SJSA1 (cell line): ENCODE results near the gene DNAH1. TPM values are rescaled to one million over a fixed set of nuclear protein-coding genes. Genes with fewer than 3 reads are reported as not detected.

Source experiments
- DNase-seq, 2 experiments: peaks; one replicate each; pipeline ENCODE4 v3.0.0-alpha.2; 2015 to 2020; ENCODE audit warnings: low spot score in 2 of 2, low read depth in 1 of 2
- H3K27ac ChIP-seq: fragments of 250-450 bp; sonication (Bioruptor Pico); 2 replicates; pipeline ENCODE4 v1.5.1; 2020; ENCODE audit warnings: mild to moderate bottlenecking, moderate library complexity
- H3K27me3 ChIP-seq: fragments of 250-450 bp; sonication (Bioruptor Pico); replicated peaks from 2 replicates; pipeline ENCODE4 v1.5.1; 2020; ENCODE audit warnings: mild to moderate bottlenecking, moderate library complexity
- H3K36me3 ChIP-seq: fragments of 250-450 bp; sonication (Bioruptor Pico); 2 replicates; pipeline ENCODE4 v1.5.1; 2020; ENCODE audit warnings: mild to moderate bottlenecking
- H3K4me1 ChIP-seq: fragments of 250-450 bp; sonication (Bioruptor Pico); replicated peaks from 2 replicates; pipeline ENCODE4 v1.6.1; 2021; ENCODE audit warnings: mild to moderate bottlenecking
- H3K4me3 ChIP-seq: fragments of 250-450 bp; sonication (Bioruptor Pico); 2 replicates; pipeline ENCODE4 v1.5.1; 2020; ENCODE audit warnings: mild to moderate bottlenecking
- H3K9me3 ChIP-seq: fragments of 250-450 bp; sonication (Bioruptor Pico); replicated peaks from 2 replicates; pipeline ENCODE4 v1.5.1; 2020; ENCODE audit warnings: mild to moderate bottlenecking
- total RNA-seq: library from RNA; depleted of rRNA; stranded (reverse); fragments of >200 nt; shearing (Covaris generic); gene quantifications from 2 replicates; pipeline ENCODE4 v1.2.3, GENCODE V29; 2014

DNAH1 gene
- total RNA-seq, 1 experiment from 2014 or later, result 1.1 TPM

DNA sequence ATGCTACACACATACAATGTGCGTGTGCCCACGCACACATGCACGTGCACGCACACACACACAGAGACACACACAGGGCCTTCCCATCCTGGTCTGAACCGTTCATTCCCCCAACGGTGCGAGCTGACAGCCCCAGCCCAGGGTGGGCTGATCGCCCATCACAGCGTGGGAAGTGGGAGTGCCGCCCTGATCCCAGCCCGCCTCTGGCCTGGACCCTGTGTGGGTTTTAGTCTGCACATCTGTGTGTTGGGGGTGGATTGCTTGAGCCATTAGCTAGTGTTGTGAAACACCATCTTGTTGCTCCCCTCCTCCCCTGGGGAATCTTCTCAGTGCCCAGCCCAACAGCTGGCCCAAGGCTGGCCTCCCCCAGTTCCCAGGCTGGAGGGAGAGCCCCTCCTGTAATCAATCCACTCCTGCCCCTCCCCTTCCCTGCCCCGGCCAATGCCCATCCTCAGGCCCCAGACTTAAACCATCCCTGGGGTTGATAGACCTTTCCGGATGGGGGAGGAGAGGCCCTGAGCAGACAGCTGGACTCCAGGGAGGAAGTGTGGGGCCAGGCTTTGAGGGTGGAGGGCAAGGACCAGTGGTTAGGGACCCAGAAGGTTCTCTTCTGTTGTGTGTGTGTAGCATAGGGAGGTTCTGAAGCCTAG, 120.5 kb downstream of the DNAH1 start:
- Histone ChIP-seq H3K4me1 (no peaks in the 10 kb centered on the region), H3K36me3 (no peaks in the 10 kb centered on the region), H3K27ac (no peak overlapping the region), H3K9me3 (no peaks in the 10 kb centered on the region), H3K4me3 (no peak overlapping the region), H3K27me3 (no peaks in the 10 kb centered on the region)
- no peak for DNase-seq

DNA sequence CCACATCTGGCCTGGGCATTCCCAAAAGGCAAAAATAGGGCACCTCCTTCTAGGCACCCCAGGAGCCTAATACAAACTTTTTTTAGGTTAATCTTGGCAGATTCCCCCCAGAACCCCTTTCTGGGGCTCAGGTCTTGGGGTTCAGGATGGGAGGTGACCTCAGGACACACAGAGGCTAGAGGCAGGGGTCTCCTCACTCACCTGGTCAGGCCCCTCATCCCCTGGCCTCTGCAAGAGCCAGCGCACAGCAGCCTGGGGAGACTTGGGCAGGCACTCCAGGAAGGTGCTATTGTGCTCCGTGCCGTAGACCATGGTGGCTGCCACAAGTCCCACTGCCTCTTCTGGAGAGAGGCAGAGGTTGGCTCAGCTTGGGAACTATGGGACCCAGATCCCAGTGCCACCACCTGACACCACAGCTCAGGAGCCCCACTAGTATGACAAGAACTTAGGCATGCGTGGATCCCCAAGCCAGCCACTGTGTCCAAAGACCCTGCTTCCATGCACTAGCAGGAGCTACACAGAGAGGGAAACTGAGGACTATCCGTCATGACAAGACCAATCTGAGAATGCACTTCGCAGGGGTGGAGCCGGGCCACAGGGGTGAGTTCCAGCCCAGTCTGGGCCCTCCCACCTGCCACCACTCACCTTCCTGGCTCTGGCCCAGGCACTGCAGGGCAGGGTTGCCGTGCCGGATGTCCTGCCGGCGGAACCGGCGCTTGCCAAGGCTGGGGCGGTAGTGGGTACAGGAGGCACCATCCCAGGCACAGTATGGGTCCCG, 121.4 kb downstream of the DNAH1 start:
- H3K27ac ChIP-seq, result no peak overlapping the region
- no peaks in the 10 kb centered on the region for H3K9me3 ChIP-seq
- no peaks in the 10 kb centered on the region for H3K36me3 ChIP-seq
- H3K4me3 ChIP-seq, result no peak overlapping the region
- no peaks in the 10 kb centered on the region for H3K4me1 ChIP-seq
- H3K27me3 ChIP-seq, result no peaks in the 10 kb centered on the region
- DNase-seq, result no peak

GRCh38 chr3:52438104-52438376, 121.9 kb downstream of the DNAH1 start:
- no peak for DNase-seq
- Histone ChIP-seq H3K4me1 (no peaks in the 10 kb centered on the region), H3K27ac (no peak overlapping the region), H3K27me3 (no peaks in the 10 kb centered on the region), H3K36me3 (no peaks in the 10 kb centered on the region), H3K9me3 (no peaks in the 10 kb centered on the region), H3K4me3 (no peak overlapping the region)

DNA sequence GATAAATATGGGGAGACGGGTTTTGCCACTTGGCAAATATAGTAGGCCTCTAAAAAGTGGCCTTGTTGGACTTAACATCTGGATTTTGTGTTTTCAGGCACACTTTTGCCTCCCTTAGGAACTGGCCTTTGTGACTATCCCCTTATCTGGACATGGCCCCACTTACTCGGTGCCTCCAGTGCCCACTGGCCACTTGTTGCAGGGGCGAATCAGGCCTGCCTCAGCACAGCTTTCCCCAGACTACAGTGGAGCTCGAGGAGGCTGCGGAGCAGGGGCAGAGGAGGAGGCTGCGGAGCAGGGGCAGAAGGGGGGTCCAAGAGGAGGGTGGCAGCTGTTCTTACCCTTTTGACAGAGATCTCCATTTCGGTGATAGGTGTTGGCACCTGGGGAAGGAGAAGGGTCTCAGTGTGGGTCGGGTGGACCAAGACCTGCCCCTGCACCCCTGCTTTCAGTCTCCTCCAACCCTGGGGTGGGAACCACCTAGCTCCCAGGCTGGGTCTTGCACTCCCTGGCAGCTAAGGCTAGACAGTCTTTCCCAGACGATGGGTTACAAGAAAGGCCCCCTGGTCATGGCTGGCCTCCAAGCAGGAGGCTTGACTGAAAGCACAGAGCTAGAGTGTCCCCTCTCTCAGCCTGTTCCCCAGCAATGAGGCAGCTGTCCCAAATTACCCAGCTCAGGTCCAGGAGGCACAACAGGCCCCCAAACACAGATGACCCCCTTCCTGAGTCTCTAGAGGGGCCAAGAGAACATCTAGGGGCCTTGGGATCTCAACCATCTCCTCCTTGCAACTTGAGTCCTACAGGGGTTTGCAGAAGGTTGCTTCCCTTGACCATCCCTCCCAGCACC, 122.7 kb downstream of the DNAH1 start:
- Histone ChIP-seq H3K36me3 (no peaks in the 10 kb centered on the region), H3K9me3 (no peaks in the 10 kb centered on the region), H3K4me3 (no peak overlapping the region), H3K4me1 (no peaks in the 10 kb centered on the region), H3K27me3 (no peaks in the 10 kb centered on the region), H3K27ac (no peak overlapping the region)
- DNase-seq, result no peak

- DNase-seq, result no peak
- Histone ChIP-seq H3K36me3 (no peaks in the 10 kb centered on the region), H3K4me1 (no peaks in the 10 kb centered on the region), H3K27me3 (no peaks in the 10 kb centered on the region), H3K9me3 (no peaks in the 10 kb centered on the region), H3K27ac (no peak overlapping the region), H3K4me3 (no peak overlapping the region)
Measured at GRCh38 chr3:52439426-52440248, 123.5 kb downstream of the DNAH1 start.

DNA sequence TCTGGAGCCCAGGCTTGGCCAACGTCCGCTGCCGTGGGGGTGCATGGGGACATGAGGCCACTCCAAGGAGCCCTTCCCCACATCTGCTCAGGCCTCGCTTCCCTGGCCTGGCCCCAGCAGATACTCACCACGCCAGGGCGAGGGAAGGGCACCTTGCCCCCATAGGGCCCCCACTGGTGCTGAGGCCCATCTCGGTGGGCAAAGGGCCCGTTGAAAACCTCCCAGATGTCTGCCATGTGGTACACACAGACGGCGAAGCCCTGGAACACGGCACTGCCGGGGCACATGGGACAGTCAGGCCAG, 124.1 kb downstream of the DNAH1 start:
- no peaks in the 10 kb centered on the region for H3K9me3 ChIP-seq
- H3K4me1 ChIP-seq, result peaks cover 5% of the 10 kb centered on the region
- DNase-seq, result no peak
- H3K36me3 ChIP-seq, result no peaks in the 10 kb centered on the region
- H3K27ac ChIP-seq, result no peak overlapping the region
- H3K27me3 ChIP-seq, result no peaks in the 10 kb centered on the region
- no peak overlapping the region for H3K4me3 ChIP-seq

DNA sequence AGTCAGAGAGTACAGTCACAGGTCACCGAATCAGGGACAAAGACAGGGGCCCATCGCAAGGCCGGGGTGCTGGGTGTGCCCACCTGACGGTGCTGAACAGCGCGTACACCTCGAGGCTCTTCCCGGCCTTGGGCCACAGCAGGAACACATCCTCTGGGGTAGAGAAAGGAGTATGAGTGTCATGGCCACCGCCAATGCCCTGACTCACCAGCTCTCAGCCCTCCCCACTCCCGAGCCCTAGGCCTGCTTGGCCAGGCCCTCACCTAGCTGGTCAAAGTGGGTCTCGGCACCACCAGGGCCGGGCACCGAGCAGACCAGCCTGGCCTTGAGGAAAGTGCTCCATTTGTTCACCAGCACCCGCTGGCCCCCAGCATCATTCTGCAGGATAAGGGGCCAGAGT, 124.6 kb downstream of the DNAH1 start:
- Histone ChIP-seq H3K36me3 (no peaks in the 10 kb centered on the region), H3K9me3 (no peaks in the 10 kb centered on the region), H3K4me1 (peaks cover 5% of the 10 kb centered on the region), H3K27ac (no peak overlapping the region), H3K27me3 (no peaks in the 10 kb centered on the region), H3K4me3 (no peak overlapping the region)
- DNase-seq, result no peak

GRCh38 chr3:52441091-52441771, 125.1 kb downstream of the DNAH1 start:
- no peaks in the 10 kb centered on the region for H3K9me3 ChIP-seq
- no peak for DNase-seq
- H3K36me3 ChIP-seq, result no peaks in the 10 kb centered on the region
- H3K4me3 ChIP-seq, result no peak overlapping the region
- H3K27ac ChIP-seq, result no peak overlapping the region
- no peaks in the 10 kb centered on the region for H3K27me3 ChIP-seq
- H3K4me1 ChIP-seq, result peaks cover 5% of the 10 kb centered on the region

GRCh38 chr3:52441772-52442332, 125.7 kb downstream of the DNAH1 start:
- H3K9me3 ChIP-seq, result no peaks in the 10 kb centered on the region
- no peaks in the 10 kb centered on the region for H3K36me3 ChIP-seq
- H3K4me1 ChIP-seq, result peaks cover 5% of the 10 kb centered on the region
- H3K4me3 ChIP-seq, result no peak overlapping the region
- no peaks in the 10 kb centered on the region for H3K27me3 ChIP-seq
- H3K27ac ChIP-seq, result no peak overlapping the region
- DNase-seq, result no peak

DNA sequence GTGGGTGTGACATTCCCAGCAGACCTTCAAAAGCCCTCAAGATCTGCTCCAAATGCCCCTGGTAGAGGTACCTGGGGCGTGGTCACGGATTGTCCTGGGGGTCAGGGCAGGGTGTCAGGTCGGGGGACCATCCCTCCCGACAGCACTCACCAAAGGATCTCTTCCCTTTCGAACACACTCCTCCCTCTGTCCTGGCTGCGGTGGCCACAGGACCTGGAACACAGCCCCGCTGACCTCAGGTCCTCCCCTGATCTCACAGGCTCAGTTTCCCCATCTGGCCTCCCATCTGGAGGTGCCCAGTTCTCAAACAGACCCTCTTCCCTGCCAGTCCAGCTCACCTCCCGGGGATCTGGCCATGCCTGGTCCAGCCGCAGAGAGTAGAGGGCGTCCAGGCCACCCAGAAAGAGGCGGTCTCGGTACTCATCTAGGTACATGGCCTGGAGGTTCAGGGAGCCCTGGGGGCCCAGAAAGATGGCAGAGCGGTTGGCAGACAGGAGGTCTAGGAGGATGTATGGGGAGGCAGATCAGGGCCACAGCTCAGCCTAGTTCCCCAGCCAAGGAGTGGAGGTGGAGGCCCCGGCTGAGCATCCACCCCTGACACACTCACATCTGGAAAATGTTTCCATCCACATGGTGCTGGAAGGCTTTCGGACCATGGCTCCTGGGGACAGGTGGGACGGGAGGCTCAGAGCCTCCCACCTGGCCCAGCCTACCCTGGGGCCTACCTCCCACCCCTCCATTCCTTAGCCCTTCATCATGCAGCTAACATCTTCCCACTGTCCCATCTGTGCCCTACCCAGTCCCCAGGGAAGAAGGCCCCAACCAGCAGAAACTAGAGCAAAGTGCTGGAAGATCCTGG, 126.5 kb downstream of the DNAH1 start:
- H3K4me3 ChIP-seq, result no peak overlapping the region

DNA sequence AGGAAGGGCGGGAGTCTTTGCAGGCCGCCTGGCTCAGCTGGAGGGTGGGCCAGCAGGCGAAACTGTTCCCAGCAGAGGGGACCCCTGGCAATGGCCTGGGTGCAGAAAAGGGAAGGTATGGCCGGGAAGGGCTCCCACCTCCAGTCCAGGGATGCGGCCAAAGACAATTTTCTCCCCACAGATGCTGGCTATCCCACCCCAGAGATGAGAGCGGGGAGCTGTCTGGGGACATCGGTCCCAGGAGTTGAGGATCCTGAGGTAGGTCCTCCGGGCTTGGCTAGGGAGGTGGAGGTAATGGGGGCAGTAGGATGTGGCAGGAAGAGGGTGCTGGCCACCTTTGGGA, 127.1 kb downstream of the DNAH1 start:
- Histone ChIP-seq H3K27me3 (no peaks in the 10 kb centered on the region), H3K9me3 (no peaks in the 10 kb centered on the region), H3K27ac (no peak overlapping the region), H3K4me1 (peaks cover 5% of the 10 kb centered on the region), H3K36me3 (no peaks in the 10 kb centered on the region), H3K4me3 (no peak overlapping the region)
- no peak for DNase-seq

More for the DNA sequence above, 126.5 kb downstream of the DNAH1 start:
- DNase-seq, result no peak
- no peaks in the 10 kb centered on the region for H3K9me3 ChIP-seq
- no peaks in the 10 kb centered on the region for H3K36me3 ChIP-seq
- H3K27me3 ChIP-seq, result no peaks in the 10 kb centered on the region
- H3K27ac ChIP-seq, result no peak overlapping the region
- peaks cover 5% of the 10 kb centered on the region for H3K4me1 ChIP-seq

- H3K4me1 ChIP-seq, result peaks cover 5% of the 10 kb centered on the region
- H3K4me3 ChIP-seq, result no peak overlapping the region
- H3K9me3 ChIP-seq, result no peaks in the 10 kb centered on the region
- no peak overlapping the region for H3K27ac ChIP-seq
- DNase-seq, result no peak
- no peaks in the 10 kb centered on the region for H3K27me3 ChIP-seq
- H3K36me3 ChIP-seq, result no peaks in the 10 kb centered on the region
Measured at GRCh38 chr3:52443791-52444687, 127.9 kb downstream of the DNAH1 start.
